ENCODE results near the gene ARL6IP5.

Gene ARL6IP5, protein sequence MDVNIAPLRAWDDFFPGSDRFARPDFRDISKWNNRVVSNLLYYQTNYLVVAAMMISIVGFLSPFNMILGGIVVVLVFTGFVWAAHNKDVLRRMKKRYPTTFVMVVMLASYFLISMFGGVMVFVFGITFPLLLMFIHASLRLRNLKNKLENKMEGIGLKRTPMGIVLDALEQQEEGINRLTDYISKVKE

DNA sequence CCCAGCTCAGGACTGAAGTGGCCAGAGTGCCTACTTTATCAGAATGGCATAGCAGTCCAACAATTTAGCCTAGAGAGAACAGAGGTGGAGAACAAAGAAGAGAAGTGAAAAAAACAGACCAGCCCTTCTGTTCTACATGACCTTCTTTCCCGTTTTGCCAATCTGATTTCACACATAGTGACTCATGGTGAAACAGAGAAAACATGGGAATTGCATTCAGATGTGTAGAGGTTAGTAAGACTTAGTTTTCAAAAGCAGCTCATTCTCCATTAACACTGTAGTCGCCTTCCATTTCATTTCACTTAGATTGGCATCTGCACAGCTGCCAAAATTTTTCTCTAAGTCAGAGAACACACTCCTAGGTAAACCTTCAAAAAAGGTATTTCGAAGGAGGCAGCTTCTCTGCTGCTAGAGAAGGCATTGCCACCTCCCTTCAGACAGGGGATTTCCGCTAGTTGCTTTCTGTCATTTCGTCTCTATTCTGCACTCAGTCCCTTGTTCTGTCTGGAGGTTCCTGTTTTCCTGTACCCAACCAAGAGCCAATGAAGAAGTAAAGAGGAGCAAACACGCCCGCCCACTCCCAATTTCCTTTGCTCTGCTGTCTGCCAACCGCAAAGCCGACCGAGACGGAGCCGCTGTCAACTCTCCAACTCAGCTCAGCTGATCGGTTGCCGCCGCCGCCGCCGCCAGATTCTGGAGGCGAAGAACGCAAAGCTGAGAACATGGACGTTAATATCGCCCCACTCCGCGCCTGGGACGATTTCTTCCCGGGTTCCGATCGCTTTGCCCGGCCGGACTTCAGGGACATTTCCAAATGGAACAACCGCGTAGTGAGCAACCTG lies at the start of gene ARL6IP5:
TSS of gene ARL6IP5 (plus strand) at position 612 of the 842 bp plus-strand sequence. CDS start at position 723, 111 bp downstream.
- DNase-seq (ENCODE audit: low read depth in 2 of 2), result peak; percentile 80 to 82

DNA sequence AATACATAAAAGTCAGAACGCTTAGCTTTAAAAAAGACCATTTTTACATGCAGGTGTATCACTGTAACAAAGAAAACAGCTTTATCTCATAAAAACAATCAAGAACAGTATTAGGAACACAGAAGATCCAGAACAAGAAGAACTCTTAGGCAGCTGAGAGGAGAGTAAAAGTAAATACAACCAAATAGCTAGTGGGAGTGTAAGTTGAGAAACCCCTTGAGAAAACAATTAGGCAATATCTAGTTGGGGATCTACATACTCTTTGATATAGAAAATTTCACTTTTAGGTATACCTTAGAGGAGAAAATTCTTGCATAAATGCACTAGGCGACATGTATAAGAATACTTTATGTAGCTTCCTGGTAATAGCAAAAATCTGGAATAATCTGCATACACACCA lies 40.1 kb upstream of the ARL6IP5 start:
- DNase-seq (ENCODE audit: low read depth in 2 of 2), result no peak

DNA sequence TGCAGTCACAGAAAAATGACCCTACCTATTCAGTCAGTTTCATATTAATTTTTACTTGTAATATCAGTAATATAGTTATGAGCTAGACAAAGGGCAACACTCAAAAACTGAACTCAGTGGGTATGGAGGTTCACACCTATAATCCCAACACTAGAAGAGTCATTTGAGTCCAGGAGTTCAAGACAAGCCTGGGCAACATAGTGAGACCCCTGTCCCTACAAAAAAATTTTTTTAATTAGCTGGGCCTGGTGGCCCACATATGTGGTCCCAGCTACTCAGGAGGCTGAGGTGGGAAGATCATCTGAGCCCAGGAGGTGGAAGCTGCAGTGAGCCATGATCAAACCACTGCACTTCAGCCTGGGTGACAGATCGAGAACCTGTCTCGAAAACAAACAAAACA lies 35.7 kb upstream of the ARL6IP5 start:
- no peak for DNase-seq (ENCODE audit: low read depth in 2 of 2)

DNA sequence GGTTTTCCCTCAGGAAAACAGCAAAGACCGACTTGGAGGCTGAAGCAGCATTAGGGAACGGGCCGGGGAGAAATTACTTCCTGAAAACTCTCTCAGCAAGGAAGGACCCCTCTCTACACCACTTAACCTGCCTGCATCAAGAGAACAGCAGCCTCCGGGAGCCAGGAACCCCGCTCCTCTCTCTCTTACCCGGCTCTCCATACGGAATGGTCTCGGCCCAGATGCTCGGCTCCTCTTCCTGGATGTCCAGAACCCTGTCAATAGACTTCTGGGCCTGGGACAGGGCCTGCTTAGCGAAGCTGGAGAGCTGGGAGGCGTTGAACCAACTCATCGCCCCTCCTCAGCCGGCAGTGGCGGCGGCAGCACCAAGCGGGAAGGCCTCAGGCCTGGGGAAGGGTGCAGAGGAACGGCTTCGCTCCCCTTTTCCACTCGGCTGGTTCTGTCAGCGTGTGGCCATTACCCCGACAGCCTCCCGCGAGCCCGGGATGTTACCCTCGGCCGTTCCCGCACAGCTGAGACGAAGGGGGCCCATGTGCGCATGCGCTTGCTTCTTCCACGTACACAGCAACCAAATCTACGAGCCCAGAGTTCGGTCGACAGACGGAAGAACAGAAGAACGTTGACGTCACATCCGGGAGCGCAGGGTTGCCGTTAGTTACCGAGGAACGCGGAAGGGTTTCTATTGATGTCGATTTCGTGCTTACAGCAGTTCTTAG lies 32.8 kb upstream of the ARL6IP5 start, which contains the start of gene TMF1:
TSS of gene TMF1 (minus strand) at position 578 of the 716 bp plus-strand sequence. CDS start at position 331, 247 bp downstream.
- DNase-seq (ENCODE audit: low read depth in 2 of 2), result peak; percentile 94 to 97

DNA sequence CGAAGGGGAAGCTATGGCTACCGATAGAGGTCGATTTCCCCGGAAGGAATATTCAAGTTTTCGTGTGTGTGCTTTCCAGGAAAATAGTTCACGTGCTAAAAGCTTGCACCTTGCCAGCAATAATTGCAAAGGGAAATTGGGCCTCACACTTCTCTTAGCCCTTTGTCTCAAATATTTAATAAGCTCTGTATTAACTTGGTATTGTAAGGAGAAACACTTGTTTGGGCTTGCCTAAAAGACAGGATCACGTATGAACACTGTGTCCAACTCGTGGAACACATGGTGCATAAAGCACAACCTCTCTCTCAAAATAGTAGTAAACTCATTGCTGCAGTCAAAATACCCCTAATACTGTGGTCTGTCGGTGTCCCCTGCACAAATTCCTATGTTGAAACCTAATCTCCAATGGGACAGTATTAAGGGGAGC lies 32.3 kb upstream of the ARL6IP5 start:
- no peak for DNase-seq (ENCODE audit: low read depth in 2 of 2)

DNA sequence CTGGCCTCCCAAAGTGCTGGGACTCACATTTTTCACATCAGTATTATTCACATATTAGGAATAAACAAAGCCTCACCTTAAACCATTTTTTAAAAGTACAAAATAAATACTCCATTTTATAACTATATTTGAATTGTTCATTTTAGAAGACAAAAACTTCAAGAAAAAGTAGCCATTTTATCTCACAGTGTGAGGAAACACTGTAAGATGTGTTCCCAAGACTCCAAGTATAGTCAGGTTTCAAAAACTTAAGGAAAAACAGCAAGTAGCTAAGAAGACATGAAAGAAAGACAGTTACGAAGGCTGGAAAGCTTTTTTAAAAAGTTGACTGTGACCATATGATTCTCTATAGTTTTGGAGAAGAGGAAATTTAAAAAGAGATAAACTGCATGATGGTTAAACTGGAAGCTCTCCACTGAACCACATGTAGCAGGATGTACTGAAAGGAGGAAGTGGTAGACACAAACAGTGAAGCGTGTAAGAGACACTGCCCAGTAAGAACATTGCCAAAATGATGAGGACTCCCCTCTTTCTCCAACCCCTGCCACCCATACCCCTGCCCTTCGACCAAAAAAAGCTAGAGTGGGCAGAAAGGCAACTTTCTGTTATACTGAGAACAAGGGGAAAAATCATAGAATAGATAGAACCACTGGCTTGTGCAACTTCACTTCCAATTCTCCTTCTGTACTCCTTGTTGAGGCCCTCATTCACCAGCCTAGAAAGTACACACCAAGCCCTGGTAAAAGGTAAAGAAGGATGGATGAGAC lies 26.4 kb upstream of the ARL6IP5 start:
- DNase-seq (ENCODE audit: low read depth in 2 of 2), result no peak

DNA sequence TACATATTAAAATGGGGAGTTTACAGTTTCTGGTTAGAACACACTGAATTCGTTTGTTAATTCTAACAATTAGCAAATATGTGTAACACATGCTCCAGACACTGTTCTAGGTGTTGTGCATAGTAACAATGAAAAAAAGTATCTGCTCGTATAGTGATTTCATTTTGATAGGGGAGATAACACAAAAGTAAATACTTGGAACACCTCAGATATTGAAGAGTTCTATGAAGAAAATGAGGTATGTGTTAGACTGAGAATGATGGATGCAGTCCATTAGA lies 25.9 kb upstream of the ARL6IP5 start:
- no peak for DNase-seq (ENCODE audit: low read depth in 2 of 2)

DNA sequence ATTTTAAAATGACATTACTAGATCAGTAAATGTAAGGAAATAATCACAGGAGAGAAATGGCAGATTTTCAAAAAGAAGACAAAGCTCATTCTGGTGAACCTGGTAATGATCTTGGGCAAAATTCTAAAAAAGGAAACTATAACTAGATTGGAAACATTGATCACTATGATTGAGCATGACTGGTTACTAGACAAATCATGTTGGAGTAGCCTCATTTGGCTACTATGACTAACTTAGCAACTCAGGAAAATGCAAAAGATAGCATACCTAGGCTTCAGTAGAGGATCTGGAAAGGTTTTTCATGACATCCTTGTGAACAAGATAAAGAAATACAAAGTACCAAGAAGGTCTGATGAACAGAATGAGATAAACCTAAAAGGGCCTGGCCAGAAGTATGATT lies 25.0 kb upstream of the ARL6IP5 start:
- no peak for DNase-seq (ENCODE audit: low read depth in 2 of 2)

DNA sequence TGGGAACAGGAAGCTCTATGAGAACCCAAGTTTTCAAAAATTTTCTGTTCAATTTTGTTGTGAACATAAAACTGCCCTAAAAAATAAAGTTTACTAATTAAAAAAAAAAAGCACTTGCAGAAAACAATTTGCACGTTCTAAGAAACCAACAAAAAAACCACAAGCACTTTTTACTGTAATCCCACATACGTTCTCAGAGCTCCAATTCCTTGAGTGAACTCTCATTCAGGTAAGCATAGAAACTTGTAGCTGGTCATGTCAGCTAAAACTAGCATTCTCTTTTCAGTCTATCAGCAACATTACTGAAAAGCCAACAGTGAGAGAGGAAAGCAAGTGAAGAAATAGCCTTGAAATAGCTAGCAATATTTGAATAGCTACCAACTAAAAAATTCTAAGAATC lies 21.1 kb upstream of the ARL6IP5 start:
- DNase-seq (ENCODE audit: low read depth in 2 of 2), result no peak

DNA sequence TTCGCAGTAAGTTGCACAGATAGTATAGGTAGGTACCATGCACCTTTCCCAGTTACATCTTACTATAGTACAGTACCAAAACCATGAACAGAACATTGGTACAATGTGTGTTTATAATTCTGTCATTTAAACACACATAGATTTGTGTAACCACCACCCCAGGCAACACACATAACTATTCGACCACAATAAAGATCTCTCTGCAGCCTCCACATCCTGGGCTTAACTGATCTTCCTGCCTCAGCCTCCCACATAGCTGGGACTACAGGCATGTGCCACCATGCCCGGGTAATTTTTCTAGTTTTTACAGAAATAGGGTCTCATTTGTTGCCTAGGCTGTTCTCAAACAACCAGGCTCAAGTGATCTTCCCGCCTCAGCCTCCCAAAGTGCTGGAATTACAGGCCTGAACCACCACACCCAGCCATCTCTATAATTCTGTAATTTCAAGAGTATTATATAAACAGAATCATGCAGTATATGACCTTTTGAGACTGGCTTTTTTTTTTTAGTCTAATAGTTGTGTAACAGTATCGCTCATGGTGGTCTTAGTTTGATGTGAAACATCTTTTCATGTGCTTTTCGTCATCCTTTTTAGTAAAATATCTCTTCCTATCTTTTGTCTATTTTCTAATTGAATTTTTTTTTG lies 19.3 kb upstream of the ARL6IP5 start:
- DNase-seq (ENCODE audit: low read depth in 2 of 2), result no peak

DNA sequence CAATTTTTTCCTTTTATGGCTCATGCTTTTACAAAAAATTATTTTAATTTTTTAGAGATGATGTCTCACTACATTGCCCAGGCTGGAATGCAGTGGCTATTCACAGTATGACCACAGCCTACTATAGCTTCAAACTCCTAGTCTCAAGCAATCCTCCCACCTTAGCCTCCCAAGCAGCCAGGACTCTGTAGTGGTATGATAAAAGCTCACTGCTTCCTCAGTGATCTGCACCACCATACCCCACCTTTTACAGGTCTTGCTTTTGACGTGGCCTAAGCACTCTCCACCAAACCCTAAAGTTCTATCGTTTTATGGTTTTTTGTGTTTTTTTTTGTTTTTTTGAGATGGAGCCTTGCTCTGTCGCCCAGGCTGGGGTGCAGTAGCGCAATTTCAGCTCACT lies 18.6 kb upstream of the ARL6IP5 start:
- no peak for DNase-seq (ENCODE audit: low read depth in 2 of 2)

DNA sequence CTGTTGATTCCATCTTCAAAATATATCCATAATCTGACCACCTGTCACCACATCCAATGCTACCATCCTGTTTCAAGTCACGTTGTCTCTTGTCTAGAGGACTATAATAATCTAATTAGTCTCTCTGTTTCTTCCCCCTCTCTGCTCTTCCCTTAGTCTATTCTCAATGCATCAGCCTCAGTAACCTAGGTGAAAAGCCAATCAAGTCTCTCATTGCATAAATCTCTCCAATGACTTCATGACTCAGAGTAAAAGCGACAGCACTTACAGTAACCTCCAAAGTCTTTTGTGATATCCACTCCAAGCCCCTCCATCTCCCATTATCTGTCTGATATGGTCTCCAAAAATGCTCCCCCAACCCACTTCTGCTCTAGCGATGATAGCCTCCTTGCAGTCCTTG lies 11.8 kb upstream of the ARL6IP5 start:
- DNase-seq (ENCODE audit: low read depth in 2 of 2), result no peak

DNA sequence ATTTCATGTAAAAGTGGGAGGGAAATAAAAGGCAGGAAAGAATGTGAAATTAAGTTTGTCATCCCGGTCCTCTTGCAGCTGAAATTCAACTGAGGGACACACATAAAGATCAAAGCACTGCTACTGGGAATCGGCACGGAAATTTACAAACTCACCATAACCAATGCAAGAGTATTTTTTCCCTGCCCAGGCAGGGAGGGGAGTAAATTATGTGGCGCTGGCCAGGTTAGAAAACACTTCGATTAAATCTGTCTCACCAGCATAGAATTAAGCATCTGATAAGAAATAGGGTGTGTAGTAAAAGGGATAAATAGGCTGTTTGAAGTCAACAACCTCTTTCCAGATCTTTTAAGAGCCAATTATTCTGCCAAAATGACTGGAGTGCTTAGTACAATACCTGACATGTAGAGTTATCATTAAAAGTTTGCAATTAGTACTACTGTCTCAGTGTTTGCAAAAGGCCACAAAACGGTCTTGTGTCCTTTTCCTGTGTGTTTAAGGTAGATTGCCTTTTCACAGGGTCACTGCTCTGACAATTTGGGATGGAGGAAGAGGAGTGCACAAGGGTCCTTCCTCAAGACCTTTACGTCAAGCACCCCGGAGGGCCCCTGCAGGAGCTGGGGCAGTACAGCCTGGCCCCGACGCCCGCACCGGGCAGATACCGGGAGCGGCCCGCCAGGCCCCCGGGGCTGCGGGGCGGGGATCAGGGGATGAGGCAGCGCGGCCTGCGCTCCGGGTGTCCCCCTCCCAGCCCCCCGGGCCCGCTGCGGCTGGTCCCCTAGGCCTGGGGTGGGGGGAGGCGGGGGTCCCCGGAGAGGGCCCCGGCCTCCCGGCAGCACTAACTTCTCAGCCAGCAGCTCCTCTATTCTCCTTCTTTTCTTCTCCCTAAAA lies 5.2 kb upstream of the ARL6IP5 start:
- peak in 1 of 2 donors; percentile 21 for DNase-seq (ENCODE audit: low read depth in 2 of 2)

DNA sequence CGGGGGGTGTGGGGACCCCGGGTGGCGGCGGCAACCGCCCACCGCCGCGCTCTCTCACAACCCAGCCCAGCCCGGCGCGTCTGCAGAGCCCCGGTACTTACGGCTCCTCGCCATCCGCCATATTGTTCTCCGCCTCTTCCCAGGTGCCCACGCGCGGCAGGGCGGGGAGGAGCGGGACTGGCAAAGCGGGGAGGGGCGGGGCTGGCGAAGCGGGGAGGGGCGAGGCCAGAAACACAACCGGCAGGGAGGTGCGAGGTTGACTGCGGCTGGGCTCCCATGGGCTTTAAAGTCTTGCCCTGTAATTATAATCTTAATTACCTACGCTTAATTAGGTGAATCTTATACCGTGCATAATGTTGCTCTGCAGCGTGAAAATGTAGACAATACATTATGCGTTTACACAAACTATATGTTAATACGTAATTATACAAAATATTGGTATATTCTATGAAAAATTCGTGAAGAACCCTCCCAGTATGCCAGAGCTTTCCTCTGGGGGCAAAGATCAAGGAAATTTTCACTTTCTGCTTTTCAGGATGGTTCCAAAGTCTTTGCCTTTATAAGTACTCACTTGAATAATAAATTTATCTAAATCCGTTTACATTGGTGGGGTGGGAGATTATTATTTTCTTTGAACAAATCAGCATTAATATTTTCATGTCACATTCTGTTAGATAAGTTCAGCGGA lies 4.4 kb upstream of the ARL6IP5 start, which contains the start of gene UBA3:
TSS of gene UBA3 (minus strand) at position 133 of the 688 bp plus-strand sequence. CDS start at position 121, 12 bp downstream.
- DNase-seq (ENCODE audit: low read depth in 2 of 2), result peak; percentile 90 to 95

DNA sequence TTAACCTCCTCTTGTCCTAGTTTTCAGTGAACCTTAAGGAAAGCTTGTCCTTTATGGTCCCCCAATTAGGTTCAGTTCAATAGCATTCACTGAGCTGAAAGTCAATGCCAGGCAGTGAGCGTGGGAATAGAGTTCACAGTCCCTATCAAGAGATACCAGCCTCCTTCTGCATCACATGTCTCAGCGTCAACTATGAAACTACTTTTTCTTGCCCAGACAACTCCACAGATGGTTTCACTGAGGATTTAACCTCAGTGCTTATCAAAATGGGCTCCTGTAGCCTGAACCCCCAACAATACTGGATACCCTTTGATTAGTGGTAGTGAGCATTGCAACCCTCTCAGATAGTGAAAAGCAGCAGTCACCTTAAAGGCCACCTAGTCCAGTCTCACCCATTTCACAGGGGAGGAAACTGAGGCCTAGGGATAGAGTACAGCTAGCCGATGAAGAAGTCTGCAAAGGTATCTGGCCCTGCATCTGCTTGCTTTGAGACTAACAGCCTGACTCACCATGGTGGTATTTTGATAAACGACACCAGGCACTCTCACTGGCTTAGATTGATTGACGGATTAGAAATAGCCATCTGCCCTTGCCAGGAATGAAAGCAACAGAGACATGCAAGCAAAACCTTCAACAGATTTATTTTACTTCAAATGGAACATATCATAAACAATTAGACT lies 3.0 kb upstream of the ARL6IP5 start:
- no peak for DNase-seq (ENCODE audit: low read depth in 2 of 2)

DNA sequence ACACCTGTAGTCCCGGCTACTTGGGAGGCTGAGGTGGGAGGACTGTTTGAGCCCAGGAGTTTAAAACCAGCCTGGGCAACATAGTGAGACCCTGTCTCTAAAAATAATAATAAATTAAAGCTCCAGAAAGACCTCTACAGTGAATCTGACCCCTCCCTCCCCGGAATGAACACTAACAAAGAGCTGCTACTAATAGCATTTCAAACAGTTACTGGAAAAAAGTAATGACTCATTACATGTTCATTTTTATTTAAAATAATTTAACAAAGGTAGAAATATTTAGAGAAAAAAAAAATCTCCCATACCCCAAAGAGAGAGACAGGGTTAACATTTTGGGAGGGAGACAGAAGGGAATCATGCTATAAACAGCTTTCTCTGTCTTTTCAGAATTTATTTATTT lies 2.4 kb upstream of the ARL6IP5 start:
- DNase-seq (ENCODE audit: low read depth in 2 of 2), result no peak

DNA sequence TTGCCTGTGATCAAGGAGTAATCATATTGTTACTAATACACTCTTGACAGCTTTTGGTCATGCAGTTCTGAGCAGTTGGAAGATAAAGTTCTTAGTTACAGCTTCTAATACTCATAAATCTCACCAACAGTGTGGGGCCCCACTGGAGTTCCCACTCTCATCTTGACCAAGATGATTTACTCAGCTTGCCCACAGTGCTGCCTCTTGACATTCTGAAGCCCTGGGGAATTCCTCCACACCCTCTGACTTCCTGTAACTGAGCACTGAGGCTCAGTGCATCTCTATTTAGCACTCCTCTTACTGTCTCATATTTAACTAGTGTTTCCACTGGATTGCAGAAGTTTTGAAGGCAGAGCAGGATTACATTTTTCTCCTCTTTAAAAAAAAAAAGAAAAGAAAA lies 1.9 kb upstream of the ARL6IP5 start:
- peak; percentile 42 to 62 for DNase-seq (ENCODE audit: low read depth in 2 of 2)

DNA sequence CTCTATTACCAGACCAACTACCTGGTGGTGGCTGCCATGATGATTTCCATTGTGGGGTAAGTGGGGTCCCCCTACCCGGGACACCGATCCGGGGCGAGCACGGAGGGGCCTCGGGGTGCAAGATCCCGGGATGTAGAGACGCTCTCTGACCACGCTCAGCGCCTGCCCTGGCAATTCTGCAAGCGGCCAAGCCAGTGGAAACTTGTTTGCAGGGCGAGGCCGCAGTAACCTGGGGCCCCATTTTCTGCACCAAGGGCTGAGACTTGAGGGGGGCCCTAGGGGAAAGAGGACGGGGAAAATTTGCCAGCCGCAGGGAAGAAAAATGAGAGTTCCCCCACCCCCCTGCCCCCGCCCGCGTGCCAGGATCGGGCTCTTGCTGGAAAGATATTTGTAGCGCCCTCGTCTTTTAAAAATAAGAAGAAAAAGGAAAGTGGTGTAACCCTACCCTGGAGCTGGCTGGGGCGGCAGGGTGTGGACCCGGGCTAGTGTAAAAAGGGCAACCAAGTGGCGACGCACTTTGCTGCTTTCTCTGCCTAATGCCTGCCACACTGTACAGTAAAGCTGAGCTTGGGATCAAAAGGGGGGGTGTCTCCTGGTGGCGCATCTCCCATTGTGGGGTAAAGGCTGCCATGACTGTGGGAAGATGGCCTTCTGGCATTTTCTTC lies 563 bp downstream of the ARL6IP5 start:
- DNase-seq (ENCODE audit: low read depth in 2 of 2), result no peak

All from stimulated activated CD4-positive, alpha-beta T cell treated with anti-CD3 and anti-CD28 coated beads, Interleukin-1b, Interleukin-23, amount 100 ng/mL, for 4 hours (primary cell).